Activated naive CD8-positive, alpha-beta T cell treated with anti-CD3 and anti-CD28 coated beads, Interleukin-2, amount 50 U/mL, for 16 hours (primary cell): ENCODE results near the gene CEP57.
"Not testable (repeated sequence)": the region's sequence is repeated elsewhere in the genome, so short reads cannot be mapped to it uniquely, and the experiment has no call there.

Experiments used
- DNase-seq: peaks from one replicate; pipeline ENCODE4 v3.0.0-alpha.2; 2020; ENCODE audit warnings: low read depth, low spot score

CEP57 gene

GRCh38 chr11:95796501-95796900 is 6.2 kb downstream of the CEP57 start:
- no peak for DNase-seq

DNA sequence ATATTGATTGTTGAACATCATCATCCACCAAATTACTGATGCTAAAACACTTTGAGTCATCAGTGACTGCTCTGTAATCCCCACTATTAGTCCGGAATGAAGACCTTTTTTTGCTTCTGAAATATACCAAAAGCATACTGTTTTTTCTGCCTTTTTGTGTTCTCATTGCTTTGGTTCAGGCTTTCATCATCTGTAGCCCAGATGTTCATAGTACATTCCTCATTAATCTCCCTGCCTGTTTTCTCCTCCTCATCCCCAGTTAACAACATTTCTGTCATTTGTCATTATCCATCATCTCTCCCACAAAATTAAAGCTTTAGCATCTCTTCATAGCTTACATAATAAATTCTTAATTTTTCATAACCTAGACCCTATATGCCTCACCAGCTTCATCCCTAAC is 9.2 kb downstream of the CEP57 start:
- no peak for DNase-seq

DNA sequence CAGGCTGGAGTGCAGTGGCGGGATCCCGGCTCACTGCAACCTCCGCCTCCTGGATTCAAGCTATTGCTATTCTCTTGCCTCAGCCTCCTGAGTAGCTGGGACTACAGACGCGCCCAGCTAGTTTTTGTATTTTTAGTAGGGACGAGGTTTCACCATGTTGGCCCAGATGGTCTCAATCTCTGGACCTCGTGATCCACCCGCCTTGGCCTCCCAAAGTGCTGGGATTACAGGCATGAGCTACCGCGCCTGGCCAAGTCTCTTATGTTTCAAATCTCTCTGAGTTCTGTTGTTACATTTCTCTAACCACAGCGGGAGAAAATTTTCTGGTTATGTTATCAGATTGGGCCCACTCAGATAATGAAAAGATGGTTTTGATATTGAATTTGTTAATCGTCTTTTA is 10.1 kb downstream of the CEP57 start:
- DNase-seq: no peak

- DNase-seq: no peak
Observed at GRCh38 chr11:95802806-95803205, 12.5 kb downstream of the CEP57 start.

- DNase-seq: no peak
Observed at GRCh38 chr11:95803973-95804372, 13.7 kb downstream of the CEP57 start.

DNA sequence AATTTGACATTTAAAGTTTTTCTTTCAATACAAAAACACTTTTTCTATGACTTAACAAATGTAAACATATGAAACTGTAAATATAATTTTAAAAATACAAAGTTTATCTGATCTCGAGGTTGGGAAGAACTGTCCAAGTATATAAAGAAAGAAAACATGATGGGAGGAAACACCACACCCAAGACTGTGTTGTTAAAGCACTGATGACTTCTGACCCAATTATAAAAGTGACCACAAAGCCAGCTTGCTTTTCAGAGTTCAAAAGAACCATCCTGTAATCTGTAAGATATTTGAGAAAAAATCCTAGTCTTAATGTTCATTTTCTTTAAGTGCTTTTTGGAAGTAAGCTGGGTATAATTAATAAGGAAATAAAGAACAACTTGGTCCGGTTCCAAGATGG is 15.6 kb downstream of the CEP57 start:
- DNase-seq: no peak

DNA sequence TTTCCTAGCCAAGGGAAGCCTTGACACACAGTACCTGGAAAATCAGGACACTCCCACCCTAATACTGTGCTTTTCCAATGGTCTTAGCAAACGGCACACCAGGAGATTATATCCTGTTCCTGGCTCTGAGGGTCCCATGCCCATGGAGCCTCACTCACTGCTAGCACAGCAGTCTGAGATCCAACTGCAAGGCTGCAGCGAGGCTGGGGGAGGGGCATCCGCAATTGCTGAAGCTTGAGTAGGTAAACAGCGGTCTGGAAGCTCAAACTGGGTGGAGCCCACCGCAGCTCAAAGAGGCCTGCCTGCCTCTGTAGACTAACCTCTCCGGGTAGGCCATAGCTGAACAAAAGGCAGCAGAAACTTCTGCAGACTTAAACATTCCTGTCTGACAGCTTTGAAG is 16.2 kb downstream of the CEP57 start:
- DNase-seq: not testable (repeated sequence)

DNA sequence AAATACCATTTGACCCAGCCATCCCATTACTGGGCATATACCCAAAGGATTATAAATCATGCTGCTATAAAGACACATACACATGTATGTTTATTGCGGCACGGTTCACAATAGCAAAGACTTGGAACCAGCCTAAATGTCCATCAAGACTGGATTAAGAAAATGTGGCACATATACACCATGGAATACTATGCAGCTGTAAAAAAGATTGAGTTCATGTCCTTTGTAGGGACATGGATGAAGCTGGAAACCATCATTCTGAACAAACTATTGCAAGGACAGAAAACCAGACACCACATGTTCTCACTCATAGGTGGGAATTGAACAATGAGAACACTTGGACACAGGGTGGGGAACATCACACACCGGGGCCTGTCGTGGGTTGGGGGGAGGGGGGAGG is 20.8 kb downstream of the CEP57 start:
- not testable (repeated sequence) for DNase-seq

GRCh38 chr11:95816037-95816436 is 25.7 kb downstream of the CEP57 start:
- no peak for DNase-seq

- no peak for DNase-seq
Observed at GRCh38 chr11:95821640-95822039, 31.3 kb downstream of the CEP57 start.

GRCh38 chr11:95827696-95828095 is 37.4 kb downstream of the CEP57 start:
- DNase-seq: no peak

DNA sequence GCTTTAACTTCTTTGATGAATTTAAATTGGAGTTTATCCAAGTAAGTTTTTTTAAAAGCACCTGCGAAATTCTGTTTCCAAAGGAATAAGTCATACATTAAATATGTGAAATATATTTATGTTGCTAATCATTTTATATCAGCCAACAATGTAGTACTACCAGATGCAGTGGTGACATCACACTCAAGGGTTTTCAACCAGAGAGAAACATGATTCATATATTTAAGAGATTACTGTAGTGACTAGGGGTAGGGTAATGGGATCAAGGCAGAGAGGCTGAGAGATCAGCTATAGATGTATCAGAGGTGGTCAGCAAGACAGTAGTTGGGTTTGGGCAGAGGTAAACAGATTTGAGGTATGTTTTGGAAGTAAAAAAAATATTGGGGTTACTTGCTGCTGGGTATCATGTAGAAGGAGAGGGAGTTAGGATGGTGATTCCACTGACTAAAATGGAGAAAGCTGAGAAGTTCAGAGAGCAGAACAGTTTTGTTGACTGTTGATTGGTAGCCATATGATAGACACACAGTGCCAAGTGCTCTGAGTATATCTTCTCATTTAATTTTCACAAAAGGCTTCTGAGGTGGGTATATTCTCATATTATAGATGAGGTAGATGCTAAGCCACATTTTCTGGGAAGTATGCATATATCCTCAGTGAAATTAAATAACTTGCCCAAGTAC is 39.4 kb downstream of the CEP57 start:
- DNase-seq: no peak

GRCh38 chr11:95831198-95831883 is 41.0 kb downstream of the CEP57 start:
- no peak for DNase-seq

DNA sequence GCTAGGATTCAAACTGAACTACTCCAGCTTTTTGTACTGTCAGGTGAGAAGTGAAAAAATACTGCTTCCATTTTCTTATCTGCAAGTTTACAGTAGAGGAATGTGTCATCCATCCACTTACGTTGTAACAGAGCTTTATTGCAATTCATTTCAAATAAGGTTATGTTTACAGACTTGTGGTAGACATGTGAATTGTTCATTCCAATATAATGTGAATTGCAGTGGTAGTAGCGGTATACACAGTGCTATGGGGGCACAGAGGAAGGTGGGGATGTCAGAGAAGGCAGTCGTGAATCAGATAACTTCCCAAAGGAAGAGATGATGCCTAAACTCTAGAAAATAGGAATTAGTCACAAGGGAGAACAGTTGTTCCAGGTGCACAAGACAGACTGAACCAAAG is 42.5 kb downstream of the CEP57 start:
- DNase-seq: no peak

GRCh38 chr11:95833378-95833777 is 43.1 kb downstream of the CEP57 start:
- DNase-seq: no peak

DNA sequence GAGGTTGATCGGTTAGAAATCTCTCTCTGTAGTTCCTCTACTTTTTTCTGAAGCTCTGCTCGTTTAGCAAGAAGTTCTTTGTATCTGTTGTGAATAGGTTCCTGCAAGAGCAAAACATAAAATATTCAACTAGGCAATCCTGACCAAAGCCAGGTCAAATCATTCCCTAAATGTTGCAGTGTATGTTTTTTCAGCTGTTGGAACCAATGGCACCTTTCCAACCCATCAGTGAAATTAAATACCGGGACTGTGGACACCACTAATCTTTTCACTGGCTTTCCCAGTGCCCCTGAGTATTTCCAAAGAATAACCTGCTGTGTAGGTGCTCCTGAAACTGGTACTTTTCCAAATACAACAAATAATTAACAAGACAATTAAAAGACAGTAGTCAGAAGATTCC is 45.1 kb downstream of the CEP57 start:
- no peak for DNase-seq

DNA sequence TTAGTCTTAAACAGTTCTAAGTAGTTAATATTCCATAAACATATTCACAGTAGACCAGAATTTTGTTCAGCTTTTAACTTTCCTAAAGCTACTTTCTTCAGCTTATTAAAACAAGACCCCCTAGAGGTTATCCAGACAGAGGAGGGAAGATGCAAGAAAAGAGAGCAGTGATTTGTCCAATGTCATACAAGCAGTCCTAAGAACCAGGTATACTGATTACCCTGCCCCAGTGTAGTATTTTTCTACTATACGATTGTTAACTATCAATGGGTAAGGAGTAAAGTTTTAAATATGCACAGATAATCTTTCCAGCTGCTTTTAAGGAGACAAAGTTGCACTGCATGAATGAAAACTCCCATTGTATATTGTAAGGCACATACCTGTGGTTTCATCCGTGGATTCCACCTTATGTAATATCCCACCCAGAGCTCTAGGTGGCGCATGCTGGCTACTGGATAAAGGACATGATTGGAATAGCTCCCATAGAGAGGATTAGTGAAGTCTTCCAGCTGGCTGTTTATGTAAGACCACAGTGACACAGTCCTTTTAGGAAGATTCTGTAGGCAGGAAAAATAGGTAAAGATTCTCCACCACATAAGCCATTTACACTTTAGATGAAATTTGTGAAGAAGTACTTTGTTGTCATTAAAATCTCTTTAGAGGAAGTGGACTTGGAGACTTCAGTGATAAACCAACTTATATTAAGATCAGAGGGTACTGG is 45.6 kb downstream of the CEP57 start:
- DNase-seq: no peak

DNA sequence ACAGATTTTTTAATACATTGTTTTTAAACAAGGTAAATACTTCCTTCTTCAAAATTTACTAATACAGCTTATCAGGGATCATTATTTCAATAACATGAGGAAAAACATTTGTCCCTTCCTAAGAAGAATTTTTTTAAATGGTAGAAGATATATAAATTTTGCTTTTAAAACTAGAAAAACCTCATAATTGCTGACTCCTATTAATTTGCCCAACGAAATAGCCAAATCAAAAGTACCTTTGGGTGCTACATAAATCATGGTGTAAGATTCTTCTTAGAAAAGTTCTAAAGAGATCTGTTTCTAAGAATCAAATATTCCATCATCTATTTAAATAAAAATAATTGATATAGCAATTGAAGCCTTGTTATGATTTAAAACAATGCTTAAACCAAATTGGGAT is 54.9 kb downstream of the CEP57 start:
- no peak for DNase-seq

DNA sequence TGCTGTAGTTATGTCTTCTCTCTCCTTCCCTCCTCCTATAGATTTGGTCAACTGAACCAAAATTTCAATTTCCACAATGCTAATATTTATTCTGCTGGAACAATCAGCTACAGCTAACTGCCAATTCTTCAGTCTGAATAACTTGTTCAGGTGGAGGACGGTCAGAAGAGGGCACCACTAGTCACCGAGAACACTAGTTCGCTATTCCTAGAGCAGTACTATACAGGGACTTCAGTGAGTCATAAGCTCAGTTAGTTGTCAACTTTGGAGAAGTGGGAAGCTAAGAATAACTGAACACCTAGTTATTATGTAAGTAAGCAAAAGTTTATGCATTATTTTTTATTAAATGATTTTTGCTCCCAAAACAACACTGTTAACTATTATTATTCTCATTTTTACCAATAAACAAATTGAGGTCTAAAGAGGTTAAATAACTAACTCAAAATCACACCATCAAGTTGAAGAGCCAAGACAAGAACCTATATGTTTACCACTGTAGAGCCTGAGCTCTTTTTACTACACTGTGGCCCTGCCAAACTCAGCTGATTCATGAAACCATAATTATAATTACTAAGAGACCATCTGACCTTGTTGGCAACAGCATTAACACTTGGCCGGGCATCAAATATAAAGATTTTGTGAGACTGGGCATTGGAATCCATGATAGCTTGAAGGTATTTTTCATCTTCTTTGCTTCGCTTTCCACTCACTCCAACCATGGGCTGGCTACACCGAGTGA is 59.0 kb downstream of the CEP57 start:
- no peak for DNase-seq

DNA sequence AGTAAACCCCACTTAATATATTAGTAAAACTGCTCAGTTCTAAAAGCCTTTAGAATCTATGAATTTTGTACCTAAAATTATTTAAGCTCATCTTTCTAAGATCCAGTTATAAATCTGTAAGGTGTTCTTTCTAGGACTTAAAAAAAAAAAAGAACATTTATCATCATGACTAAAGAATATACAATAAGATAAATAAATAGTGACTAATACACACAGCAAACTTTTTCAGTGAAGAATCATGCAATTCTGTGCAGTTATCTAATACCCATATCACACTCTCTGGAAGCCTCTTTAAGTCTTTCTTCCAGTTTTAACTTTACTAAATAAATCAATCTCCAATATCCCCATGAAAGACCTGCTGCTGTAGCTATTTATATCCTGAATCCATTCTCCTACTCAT is 59.8 kb downstream of the CEP57 start:
- no peak for DNase-seq

DNA sequence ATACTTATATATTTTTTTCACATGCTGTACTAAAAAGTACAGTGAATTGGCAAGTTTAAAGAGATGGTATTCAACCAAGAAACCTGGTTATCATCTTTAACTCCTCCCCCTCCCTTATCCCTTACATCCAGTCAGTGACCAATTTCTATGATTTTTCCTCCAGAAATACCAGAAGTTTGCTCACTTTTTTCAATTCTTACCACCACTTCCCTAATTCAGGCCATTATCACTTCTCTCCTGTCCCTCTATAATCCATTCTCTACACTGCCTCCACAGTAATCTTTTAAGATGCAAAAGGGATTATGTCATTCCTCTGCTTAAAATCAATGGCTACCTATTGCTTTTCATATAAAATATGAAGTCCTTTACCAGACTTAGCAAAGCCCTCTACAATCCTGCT is 62.8 kb downstream of the CEP57 start:
- no peak for DNase-seq

GRCh38 chr11:95853862-95854261 is 63.6 kb downstream of the CEP57 start:
- DNase-seq: no peak
